Measurements from ENCODE around the gene C18orf63. TPM values are rescaled to one million over a fixed set of nuclear protein-coding genes. Genes with fewer than 3 reads are reported as not detected.

Gene C18orf63
- total RNA-seq, 1 experiment from 2014 or later = not detected

DNA sequence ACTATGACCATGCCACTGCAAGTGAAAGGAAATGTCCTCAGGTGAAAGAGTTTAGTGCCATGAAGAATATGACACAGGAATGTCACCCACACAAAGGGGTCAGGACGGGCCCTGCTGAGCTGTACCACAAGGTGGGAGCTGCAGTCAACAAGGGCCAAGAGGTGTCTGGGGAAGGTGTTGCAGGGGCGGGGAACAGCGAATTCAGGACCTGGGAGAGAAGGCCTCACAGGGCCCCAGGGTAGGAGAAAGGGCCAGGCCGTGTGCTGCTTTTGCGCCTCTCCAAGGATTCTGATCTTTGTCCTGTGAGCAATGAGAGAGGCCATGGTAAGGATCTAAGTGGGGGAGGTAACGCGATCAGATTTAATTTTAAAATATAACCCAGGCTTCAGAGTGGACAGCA, 47.5 kb upstream of the C18orf63 start:
- DNase-seq (ENCODE audit: low read depth, low spot score) (no peak), ATAC-seq (no peak)
- in situ Hi-C loops (cut with HindIII; ENCODE audit: low pct_unique_long_range_greater_than_20kb, low sequenced_read_pairs) (no loop called here), intact Hi-C loops (cut with micrococcal nuclease; ENCODE audit: unreplicated experiment) (no loop called here)
- Histone ChIP-seq H3K9me3 (ENCODE audit: control insufficient read depth, insufficient read depth, low read depth, low read length) (no peaks in the 10 kb centered on the region), H3K36me3 (ENCODE audit: control insufficient read depth, insufficient read depth, low read length) (no peaks in the 10 kb centered on the region), H3K27ac (ENCODE audit: low read length) (no peak overlapping the region), H3K27me3 (ENCODE audit: control insufficient read depth, insufficient read depth, low read length) (no peaks in the 10 kb centered on the region), H3K4me3 (ENCODE audit: low read depth in 2 of 2, low read length in 2 of 2) (no peak overlapping the region), H3K4me1 (ENCODE audit: control insufficient read depth, insufficient read depth, low read length) (no peaks in the 10 kb centered on the region)
- TF ChIP-seq, protein P1, sequence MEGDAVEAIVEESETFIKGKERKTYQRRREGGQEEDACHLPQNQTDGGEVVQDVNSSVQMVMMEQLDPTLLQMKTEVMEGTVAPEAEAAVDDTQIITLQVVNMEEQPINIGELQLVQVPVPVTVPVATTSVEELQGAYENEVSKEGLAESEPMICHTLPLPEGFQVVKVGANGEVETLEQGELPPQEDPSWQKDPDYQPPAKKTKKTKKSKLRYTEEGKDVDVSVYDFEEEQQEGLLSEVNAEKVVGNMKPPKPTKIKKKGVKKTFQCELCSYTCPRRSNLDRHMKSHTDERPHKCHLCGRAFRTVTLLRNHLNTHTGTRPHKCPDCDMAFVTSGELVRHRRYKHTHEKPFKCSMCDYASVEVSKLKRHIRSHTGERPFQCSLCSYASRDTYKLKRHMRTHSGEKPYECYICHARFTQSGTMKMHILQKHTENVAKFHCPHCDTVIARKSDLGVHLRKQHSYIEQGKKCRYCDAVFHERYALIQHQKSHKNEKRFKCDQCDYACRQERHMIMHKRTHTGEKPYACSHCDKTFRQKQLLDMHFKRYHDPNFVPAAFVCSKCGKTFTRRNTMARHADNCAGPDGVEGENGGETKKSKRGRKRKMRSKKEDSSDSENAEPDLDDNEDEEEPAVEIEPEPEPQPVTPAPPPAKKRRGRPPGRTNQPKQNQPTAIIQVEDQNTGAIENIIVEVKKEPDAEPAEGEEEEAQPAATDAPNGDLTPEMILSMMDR (IDR thresholded peaks at IDR 0.05) = no peak
- TF ChIP-seq, protein P2, sequence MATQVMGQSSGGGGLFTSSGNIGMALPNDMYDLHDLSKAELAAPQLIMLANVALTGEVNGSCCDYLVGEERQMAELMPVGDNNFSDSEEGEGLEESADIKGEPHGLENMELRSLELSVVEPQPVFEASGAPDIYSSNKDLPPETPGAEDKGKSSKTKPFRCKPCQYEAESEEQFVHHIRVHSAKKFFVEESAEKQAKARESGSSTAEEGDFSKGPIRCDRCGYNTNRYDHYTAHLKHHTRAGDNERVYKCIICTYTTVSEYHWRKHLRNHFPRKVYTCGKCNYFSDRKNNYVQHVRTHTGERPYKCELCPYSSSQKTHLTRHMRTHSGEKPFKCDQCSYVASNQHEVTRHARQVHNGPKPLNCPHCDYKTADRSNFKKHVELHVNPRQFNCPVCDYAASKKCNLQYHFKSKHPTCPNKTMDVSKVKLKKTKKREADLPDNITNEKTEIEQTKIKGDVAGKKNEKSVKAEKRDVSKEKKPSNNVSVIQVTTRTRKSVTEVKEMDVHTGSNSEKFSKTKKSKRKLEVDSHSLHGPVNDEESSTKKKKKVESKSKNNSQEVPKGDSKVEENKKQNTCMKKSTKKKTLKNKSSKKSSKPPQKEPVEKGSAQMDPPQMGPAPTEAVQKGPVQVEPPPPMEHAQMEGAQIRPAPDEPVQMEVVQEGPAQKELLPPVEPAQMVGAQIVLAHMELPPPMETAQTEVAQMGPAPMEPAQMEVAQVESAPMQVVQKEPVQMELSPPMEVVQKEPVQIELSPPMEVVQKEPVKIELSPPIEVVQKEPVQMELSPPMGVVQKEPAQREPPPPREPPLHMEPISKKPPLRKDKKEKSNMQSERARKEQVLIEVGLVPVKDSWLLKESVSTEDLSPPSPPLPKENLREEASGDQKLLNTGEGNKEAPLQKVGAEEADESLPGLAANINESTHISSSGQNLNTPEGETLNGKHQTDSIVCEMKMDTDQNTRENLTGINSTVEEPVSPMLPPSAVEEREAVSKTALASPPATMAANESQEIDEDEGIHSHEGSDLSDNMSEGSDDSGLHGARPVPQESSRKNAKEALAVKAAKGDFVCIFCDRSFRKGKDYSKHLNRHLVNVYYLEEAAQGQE (IDR thresholded peaks at IDR 0.05; ENCODE audit: insufficient read depth in 1 of 2, low read depth in 2 of 2, low read length in 1 of 2) = no peak
- TF ChIP-seq POLR2AphosphoS5 (IDR thresholded peaks at IDR 0.05; ENCODE audit: low read depth, low read length) = no peak
- TF ChIP-seq TCF7L2 (IDR thresholded peaks at IDR 0.05; ENCODE audit: low read depth, low read length) = no peak
- TF ChIP-seq SIN3A (IDR thresholded peaks at IDR 0.05; ENCODE audit: borderline replicate concordance, insufficient read depth, low read depth, low read length) = no peak
- CTCF ChIA-PET = no interaction called here
- POLR2A ChIA-PET = no interaction called here
- no TSS peak for BruUV-seq (replicated peaks)

- TF ChIP-seq, protein P1 (IDR thresholded peaks at IDR 0.05) = no peak
- no peak for TF ChIP-seq POLR2AphosphoS5 (IDR thresholded peaks at IDR 0.05; ENCODE audit: low read depth, low read length)
- TF ChIP-seq TCF7L2 (IDR thresholded peaks at IDR 0.05; ENCODE audit: low read depth, low read length) = no peak
- TF ChIP-seq, protein P2 (IDR thresholded peaks at IDR 0.05; ENCODE audit: insufficient read depth in 1 of 2, low read depth in 2 of 2, low read length in 1 of 2) = no peak
- TF ChIP-seq SIN3A (IDR thresholded peaks at IDR 0.05; ENCODE audit: borderline replicate concordance, insufficient read depth, low read depth, low read length) = no peak
- H3K27ac ChIP-seq (ENCODE audit: low read length) = no peak overlapping the region
- no peaks in the 10 kb centered on the region for H3K36me3 ChIP-seq (ENCODE audit: control insufficient read depth, insufficient read depth, low read length)
- BruUV-seq (replicated peaks) = no TSS peak
- in situ Hi-C loops (cut with HindIII; ENCODE audit: low pct_unique_long_range_greater_than_20kb, low sequenced_read_pairs) (no loop called here), intact Hi-C loops (cut with micrococcal nuclease; ENCODE audit: unreplicated experiment) (no loop called here)
- DNase-seq (ENCODE audit: low read depth, low spot score) (no peak), ATAC-seq (no peak)
- no peaks in the 10 kb centered on the region for H3K4me1 ChIP-seq (ENCODE audit: control insufficient read depth, insufficient read depth, low read length)
- ChIA-PET CTCF (no interaction called here), POLR2A (no interaction called here)
- no peaks in the 10 kb centered on the region for H3K9me3 ChIP-seq (ENCODE audit: control insufficient read depth, insufficient read depth, low read depth, low read length)
- no peaks in the 10 kb centered on the region for H3K27me3 ChIP-seq (ENCODE audit: control insufficient read depth, insufficient read depth, low read length)
- H3K4me3 ChIP-seq (ENCODE audit: low read depth in 2 of 2, low read length in 2 of 2) = no peak overlapping the region
Measured at GRCh38 chr18:74268933-74269620, 46.6 kb upstream of the C18orf63 start.

Measured in Panc1 (cell line).